ENCODE measurements around the gene ACAP3.
"Not testable (repeated sequence)": the region's sequence is repeated elsewhere in the genome, so short reads cannot be mapped to it uniquely, and the experiment has no call there.

DNA sequence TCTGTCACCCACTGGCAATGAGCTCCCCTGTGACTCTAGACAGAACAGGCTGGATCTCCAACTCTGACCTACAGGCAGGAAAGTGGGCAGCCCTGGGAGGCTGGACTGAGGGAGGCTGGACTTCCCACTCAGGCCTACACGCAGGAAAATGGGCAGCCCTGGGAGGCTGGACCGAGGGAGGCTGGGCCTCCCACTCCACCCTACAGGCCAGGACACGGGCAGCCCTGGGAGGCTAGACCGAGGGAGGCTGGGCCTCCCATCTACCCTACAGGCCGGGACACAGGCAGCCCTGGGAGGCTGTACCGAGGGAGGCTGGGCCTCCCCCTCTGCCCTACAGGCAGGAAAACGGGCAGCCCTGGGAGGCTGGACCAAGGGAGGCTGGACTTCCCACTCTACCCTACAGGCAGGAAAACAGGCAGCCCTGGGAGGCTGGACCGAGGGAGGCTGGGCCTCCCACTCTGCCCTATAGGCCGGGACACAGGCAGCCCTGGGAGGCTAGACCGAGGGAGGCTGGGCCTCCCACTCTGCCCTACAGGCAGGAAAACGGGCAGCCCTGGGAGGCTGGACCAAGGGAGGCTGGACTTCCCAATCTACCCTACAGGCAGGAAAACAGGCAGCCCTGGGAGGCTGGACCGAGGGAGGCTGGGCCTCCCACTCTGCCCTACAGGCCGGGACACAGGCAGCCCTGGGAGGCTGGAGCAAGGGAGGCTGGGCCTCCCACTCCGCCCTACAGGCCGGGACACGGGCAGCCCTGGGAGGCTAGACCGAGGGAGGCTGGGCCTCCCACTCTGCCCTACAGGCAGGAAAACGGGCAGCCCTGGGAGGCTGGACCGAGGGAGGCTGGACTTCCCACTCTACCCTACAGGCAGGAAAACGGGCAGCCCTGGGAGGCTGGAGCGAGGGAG is 59.5 kb downstream of the ACAP3 start:
- TF ChIP-seq, protein P1, sequence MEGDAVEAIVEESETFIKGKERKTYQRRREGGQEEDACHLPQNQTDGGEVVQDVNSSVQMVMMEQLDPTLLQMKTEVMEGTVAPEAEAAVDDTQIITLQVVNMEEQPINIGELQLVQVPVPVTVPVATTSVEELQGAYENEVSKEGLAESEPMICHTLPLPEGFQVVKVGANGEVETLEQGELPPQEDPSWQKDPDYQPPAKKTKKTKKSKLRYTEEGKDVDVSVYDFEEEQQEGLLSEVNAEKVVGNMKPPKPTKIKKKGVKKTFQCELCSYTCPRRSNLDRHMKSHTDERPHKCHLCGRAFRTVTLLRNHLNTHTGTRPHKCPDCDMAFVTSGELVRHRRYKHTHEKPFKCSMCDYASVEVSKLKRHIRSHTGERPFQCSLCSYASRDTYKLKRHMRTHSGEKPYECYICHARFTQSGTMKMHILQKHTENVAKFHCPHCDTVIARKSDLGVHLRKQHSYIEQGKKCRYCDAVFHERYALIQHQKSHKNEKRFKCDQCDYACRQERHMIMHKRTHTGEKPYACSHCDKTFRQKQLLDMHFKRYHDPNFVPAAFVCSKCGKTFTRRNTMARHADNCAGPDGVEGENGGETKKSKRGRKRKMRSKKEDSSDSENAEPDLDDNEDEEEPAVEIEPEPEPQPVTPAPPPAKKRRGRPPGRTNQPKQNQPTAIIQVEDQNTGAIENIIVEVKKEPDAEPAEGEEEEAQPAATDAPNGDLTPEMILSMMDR (conservative IDR thresholded peaks at IDR 0.05; ENCODE audit: low read depth, low read length): not testable (repeated sequence)
- not testable (repeated sequence) for TF ChIP-seq EZH2 (IDR thresholded peaks at IDR 0.05; ENCODE audit: borderline replicate concordance, low read depth, low read length, poor library complexity, severe bottlenecking)
